Islet precursor cell (in vitro differentiated cells): ENCODE measurements around the gene SYNGR1.
A peak's percentile ranks its signal among the peaks of the same experiment; 100 is the strongest.
"Not testable (repeated sequence)": the region's sequence is repeated elsewhere in the genome, so short reads cannot be mapped to it uniquely, and the experiment has no call there.

Experiments
- DNase-seq: peaks from one replicate; pipeline ENCODE4 v3.0.0-alpha.2; 2018

Gene SYNGR1

DNA sequence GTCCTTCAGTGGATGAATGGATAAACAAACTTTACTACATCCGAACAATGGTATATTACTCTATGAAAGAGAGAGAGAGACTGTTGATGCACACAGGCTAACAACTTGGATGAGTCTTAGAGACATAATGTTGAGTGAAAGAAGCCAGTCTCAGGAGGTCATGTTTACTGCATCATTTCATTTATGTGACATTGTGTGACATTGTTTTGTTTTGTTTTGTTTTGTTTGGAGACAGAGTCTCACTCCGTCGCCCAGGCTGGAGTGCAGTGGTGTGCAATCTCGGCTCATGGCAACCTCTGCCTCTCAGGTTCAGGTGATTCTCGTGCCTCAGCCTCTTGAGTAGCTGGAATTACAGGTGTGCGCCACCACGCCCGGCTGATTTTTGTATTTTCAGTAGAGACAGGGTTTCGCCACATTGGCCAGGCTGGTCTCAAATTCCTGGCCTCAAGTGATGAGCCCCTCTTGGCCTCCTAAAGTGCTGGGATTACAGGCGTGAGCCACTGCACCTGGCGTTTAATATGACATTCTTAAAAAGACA is 62.1 kb downstream of the SYNGR1 start:
- not testable (repeated sequence) for DNase-seq

DNA sequence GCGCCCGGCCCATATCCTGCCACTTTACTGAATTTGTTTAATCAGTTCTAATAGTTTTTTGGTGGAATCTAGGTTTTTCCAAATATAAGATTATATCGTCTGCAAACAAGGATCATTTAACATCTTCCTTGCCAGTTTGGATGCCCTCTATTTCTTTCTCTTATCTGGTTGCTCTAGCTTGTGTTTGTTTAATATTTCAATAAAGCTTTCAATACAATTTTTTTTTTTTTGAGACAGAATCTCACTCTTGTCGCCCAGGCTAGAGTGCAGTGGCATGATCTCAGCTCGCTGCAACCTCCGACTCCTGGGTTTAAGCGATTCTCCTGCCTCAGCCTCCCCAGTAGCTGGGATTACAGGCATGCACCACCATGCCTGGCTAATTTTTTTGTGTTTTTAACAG is 63.4 kb downstream of the SYNGR1 start:
- DNase-seq, result not testable (repeated sequence)

- DNase-seq, result no peak
Observed at GRCh38 chr22:39414377-39414776, 64.6 kb downstream of the SYNGR1 start.

- DNase-seq, result no peak
Observed at GRCh38 chr22:39414886-39415285, 65.1 kb downstream of the SYNGR1 start.

- DNase-seq, result no peak
Observed at GRCh38 chr22:39415506-39415905, 65.7 kb downstream of the SYNGR1 start.

DNA sequence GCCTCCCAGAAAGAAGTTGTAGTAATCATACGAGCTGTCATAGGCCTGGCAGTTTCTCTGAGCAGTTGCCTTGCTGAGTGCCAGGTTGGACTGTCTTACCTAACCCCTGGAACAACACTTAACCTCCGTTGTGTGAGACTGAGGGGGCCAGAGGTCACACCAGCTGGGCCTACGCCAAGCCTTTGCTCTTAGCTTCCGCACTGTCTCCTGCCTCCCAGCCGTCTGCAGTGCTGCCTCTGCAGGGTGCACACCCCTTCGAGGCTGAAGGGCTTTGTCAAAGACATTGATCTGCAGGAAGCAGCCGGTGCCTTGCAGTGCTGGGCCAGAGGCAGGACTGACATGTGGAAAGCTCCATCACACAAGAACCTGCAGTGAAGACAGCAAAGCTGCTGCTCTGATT is 66.5 kb downstream of the SYNGR1 start:
- DNase-seq, result no peak

DNA sequence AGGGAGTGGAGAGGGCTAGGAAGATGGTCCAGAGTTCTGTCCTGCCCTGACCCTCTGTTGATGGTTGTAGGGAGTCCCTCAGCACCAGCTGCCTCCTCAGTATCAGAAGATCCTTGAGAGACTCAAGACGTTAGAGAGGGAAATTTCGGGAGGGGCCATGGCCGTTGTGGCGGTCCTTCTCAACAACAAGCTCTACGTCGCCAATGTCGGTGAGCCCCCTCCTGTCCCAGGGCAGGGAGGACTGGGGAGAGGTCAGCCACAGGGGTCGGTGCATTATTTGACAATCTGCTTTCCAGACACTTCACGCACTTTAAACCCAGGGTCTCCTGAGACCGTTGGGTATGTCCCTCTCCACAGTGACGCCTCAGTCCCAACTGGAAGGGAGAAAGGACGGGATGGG is 67.8 kb downstream of the SYNGR1 start:
- DNase-seq, result no peak

- DNase-seq, result no peak
Observed at GRCh38 chr22:39418696-39419095, 68.9 kb downstream of the SYNGR1 start.

DNA sequence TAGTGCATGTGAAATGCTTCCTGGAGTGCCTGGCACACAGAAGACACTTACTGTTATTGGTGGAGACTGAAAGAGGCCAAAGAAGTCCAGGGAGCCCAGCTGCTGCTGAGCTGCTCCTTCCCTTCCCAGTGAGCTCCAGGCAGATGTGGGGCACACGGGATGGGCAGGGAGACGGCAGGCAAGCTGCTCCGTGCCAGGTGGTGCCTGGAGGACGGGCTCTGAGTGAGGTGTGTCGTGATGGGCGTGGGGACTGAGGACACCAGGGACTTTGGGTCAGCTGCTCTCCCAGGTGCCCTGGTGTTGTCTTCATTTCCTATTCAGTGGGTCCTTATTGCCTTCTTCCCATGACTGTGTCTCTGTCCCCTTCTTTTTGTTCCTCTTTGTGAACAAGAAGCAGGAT is 69.3 kb downstream of the SYNGR1 start:
- DNase-seq, result no peak

DNA sequence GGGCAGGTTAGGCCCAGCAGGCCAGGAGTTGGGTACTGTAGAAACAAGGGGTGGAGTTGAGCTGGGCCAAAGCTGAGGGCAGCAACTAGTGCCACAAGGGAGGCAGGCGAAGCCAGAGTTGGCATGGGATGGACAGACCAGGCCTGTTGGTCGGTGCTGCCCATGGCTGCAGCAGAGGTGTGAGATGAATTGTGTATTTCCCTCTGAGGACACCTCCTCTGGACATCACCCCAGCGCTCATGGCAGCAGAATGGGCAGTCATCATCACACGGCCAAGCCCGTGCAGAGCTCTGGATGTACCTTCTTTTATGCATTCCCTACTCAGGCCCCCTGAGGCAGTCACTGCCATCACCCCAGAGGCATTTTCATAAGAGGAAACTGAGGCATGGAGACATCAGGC is 70.1 kb downstream of the SYNGR1 start:
- DNase-seq, result no peak

DNA sequence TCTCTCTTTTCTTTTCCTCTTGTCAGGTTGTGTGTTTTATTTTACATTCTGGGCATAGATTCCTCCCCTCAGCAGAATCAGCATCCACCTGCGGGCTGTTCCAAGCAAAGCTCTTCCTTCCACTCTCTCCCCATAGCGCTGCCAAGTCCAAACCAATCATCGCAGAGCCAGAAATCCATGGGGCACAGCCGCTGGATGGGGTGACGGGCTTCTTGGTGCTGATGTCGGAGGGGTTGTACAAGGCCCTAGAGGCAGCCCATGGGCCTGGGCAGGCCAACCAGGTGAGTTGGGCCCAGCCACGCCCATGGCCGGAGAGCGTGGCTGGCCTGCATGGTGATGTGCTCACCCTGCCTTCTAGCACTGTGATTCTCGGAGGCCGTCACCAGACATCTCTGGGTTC is 71.9 kb downstream of the SYNGR1 start:
- DNase-seq, result no peak

- no peak for DNase-seq
Observed at GRCh38 chr22:39422101-39422500, 72.3 kb downstream of the SYNGR1 start.

DNA sequence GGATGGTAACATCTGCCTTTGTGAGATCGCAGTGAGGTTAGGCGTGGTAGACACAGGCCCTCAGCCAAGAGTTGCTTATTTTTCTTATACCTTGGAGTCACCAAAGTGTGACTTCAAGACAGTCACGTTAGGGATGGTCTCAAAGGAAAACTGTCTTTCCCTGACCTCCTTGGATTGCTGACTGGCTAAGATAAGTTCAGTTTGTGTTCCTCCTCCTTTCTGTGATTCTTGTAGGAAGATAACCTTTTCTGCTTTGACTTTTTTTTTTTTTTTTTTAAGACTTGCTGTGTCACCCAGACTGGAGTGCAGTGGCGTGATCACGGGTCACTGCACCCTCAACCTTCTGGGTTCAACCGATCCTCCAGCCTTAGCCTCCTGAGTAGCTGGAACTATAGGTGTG is 72.9 kb downstream of the SYNGR1 start:
- DNase-seq, result no peak

- no peak for DNase-seq
Observed at GRCh38 chr22:39423976-39424375, 74.2 kb downstream of the SYNGR1 start.

- no peak for DNase-seq
Observed at GRCh38 chr22:39426380-39427043, 76.7 kb downstream of the SYNGR1 start.

DNA sequence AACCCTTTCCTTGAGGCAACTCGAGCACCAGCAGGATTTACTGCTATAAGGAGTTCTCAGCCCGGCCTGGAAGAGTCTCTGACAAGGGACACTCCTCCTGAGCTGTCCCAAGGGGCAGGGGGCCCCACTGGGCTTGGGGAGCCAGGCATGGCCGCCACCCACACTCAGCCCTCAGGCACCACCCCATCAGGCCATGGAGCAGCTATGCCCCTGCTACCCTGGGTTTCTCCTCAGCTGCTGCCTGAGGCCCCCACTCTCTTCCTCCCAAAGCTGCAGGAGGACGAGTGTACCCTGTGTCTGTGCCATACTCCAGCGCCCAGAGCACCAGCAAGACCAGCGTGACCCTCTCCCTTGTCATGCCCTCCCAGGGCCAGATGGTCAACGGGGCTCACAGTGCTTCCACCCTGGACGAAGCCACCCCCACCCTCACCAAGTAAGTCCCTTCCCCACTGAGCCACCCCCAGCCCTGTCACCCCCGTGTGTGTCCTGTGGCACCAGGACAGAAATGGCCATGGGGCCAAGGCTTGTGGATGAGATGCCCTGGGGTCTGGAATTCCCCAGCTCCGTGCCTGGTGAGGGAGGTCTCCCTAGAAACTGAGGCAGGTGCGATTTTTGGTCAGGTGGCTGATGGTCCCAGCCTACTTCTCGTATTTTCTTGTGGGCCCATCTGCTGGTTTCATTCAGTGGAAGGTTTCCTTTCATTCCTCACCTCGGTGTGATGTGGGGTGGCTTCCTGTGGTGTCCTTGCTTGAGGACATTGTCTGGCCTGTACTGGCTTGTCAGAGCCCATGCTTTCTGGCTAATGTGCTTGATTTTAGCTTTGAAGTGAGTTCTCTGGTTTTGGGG is 78.2 kb downstream of the SYNGR1 start:
- DNase-seq, result no peak

DNA sequence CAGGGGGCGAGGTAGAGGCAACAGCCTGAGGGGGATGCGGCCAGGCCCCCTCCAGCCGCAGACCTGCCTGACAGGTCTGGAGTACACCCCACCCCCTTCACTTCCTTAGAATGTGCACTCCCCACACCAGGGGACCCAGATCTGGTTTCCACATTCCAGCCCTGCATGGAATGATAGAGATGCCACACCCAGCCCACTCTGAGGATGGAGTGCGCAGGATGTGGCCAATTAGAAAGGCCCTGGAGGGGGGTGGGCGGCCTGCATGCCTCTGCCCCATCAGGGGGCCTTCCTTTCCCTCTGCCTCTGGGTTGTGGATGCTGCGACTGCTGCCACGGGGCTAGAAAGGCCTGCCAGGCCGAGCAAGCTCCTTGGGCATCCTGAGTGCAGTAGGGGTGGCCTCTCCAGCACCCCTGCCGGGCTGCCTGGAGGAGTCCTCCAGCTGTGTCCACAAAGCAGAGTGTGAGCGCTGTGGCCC is 78.8 kb downstream of the SYNGR1 start:
- peak; percentile 97 for DNase-seq

DNA sequence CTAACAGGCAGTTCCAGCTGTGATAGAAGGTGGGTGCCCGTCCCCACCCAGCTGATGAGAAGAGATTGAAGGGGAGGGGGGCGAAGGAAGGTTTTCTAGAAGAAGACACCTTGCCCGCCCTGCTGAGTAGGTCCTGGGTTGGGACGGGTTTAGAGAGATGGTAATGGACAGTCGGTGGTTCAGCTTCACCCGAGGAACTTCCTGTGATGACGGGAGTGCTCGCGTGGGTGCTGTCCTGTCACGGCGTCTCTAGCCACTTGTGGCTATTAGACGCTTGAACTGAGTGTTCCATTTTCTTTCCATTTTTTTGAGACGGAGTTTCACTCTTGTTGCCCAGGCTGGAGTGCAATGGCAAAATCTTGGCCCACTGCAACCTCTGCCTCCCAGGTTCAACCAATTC is 79.4 kb downstream of the SYNGR1 start:
- DNase-seq, result no peak

GRCh38 chr22:39429916-39430575 is 80.3 kb downstream of the SYNGR1 start:
- no peak for DNase-seq

- DNase-seq, result no peak
Observed at GRCh38 chr22:39430576-39431150, 80.9 kb downstream of the SYNGR1 start.

- no peak for DNase-seq
Observed at GRCh38 chr22:39431216-39431801, 81.5 kb downstream of the SYNGR1 start.

GRCh38 chr22:39431821-39432251 is 82.0 kb downstream of the SYNGR1 start:
- no peak for DNase-seq

DNA sequence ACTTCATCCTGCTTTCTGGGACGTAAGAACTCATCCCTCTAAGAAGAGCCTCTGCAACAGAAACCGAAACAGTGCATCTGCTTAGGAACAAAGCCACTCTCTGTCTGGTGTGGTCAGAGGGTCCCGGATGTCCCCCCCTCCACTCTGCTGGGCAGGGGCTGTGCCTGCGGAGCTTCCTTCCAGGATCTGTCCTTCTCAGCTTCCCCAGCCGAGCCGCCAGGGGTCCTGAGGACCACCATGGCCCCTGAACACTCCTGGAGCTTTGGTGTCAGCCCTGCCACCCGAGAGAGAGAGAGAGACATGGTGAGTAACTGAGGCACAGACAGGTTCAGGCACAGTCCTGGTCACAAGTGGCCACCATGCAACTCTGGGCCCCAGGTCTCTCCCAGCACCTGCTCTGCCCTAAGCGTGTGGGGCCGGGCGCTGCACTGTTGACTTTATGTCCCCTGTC is 82.6 kb downstream of the SYNGR1 start:
- no peak for DNase-seq
